Panc1 (cell line): ENCODE results near the gene SLC10A2. TPM values are rescaled to one million over a fixed set of nuclear protein-coding genes. Genes with fewer than 3 reads are reported as not detected.

ENCODE experiments used
- ATAC-seq: fragments of 200-7000 bp; cut with Tn5 transposase; 2 replicates; pipeline ENCODE4 v1.9.1; 2020; ENCODE audit warnings: mild to moderate bottlenecking, moderate library complexity
- BruUV-seq: library from RNA; stranded (reverse); fragments of 400-500 nt; replicated peaks from 2 replicates; lab custom pipeline; 2021; lab: Mats Ljungman, UMichigan
- CTCF ChIA-PET: fragments of 300-600 bp; sonication (Branson Sonifier 250); formaldehyde crosslinking; loops from one replicate; lab custom pipeline; 2022; ENCODE audit warnings: antibody characterized with exemption; lab: Charles Lee
- POLR2A ChIA-PET: fragments of 300-600 bp; sonication (Branson Sonifier 250); formaldehyde crosslinking; loops from one replicate; lab custom pipeline; 2022; ENCODE audit warnings: antibody characterized with exemption; lab: Charles Lee
- DNase-seq: peaks from one replicate; pipeline ENCODE4 v3.0.0-alpha.2; 2010; ENCODE audit warnings: low read depth, low spot score
- H3K27ac ChIP-seq: 2 replicates; pipeline ENCODE4 v1.5.1; 2011; ENCODE audit warnings: mild to moderate bottlenecking, low read length, inconsistent platforms
- H3K27me3 ChIP-seq: fragments of 200-500 bp; sonication (Bioruptor generic); 2 replicates; pipeline ENCODE4 v1.6.0; 2014; ENCODE audit warnings: low read length, inconsistent platforms; ENCODE audit not compliant: control insufficient read depth, insufficient read depth
- H3K36me3 ChIP-seq: fragments of 200-500 bp; sonication (Bioruptor generic); 2 replicates; pipeline ENCODE4 v1.5.1; 2014; ENCODE audit warnings: inconsistent platforms, mild to moderate bottlenecking, low read length, moderate library complexity; ENCODE audit not compliant: control insufficient read depth, insufficient read depth
- H3K4me1 ChIP-seq: 2 replicates; pipeline ENCODE4 v1.5.1; 2011; ENCODE audit warnings: inconsistent platforms, mild to moderate bottlenecking, low read length, moderate library complexity; ENCODE audit not compliant: control insufficient read depth, insufficient read depth
- H3K4me3 ChIP-seq, 2 experiments: 2 replicates each; pipeline ENCODE4 v1.5.1; 2011 to 2012; ENCODE audit warnings: low read depth in 2 of 2, low read length in 2 of 2, mild to moderate bottlenecking in 2 of 2, inconsistent platforms in 1 of 2, moderate library complexity in 1 of 2
- H3K9me3 ChIP-seq: fragments of 200-500 bp; sonication (Bioruptor generic); 2 replicates; pipeline ENCODE4 v1.5.1; 2014; ENCODE audit warnings: low read depth, mild to moderate bottlenecking, inconsistent platforms, low read length, moderate library complexity; ENCODE audit not compliant: control insufficient read depth, insufficient read depth
- CTCF ChIP-seq: fragments of 450-650 bp; IDR thresholded peaks from 2 replicates; pipeline ENCODE4 v1.5.1; 2017; ENCODE audit warnings: mild to moderate bottlenecking
- POLR2AphosphoS5 ChIP-seq: IDR thresholded peaks from 2 replicates; pipeline ENCODE4 v1.6.1; 2012; ENCODE audit warnings: mild to moderate bottlenecking, low read depth, low read length, moderate library complexity
- REST ChIP-seq, 2 experiments: IDR thresholded peaks; 2 replicates each; pipeline ENCODE4 v1.6.1; 2011 to 2012; ENCODE audit warnings: low read depth in 2 of 2, control low read depth in 1 of 2, low read length in 1 of 2, mild to moderate bottlenecking in 1 of 2, moderate library complexity in 1 of 2; ENCODE audit not compliant: insufficient read depth in 1 of 2
- SIN3A ChIP-seq: IDR thresholded peaks from 2 replicates; pipeline ENCODE4 v1.6.1; 2012; ENCODE audit warnings: low read depth, mild to moderate bottlenecking, low read length, moderate library complexity, borderline replicate concordance; ENCODE audit not compliant: insufficient read depth
- TCF7L2 ChIP-seq: IDR thresholded peaks from 2 replicates; pipeline ENCODE4 v1.6.1; 2011; ENCODE audit warnings: mild to moderate bottlenecking, low read depth, low read length, inconsistent platforms
- in situ Hi-C: cut with HindIII; loops from 2 replicates; pipeline ENCODE4 v1.10.0; 2016; ENCODE audit warnings: low sequenced_read_pairs, low pct_unique_long_range_greater_than_20kb
- intact Hi-C: fragments of 100-400 bp; cut with micrococcal nuclease; formaldehyde crosslinking; loops from one replicate; pipeline ENCODE4 v1.10.0; 2022; ENCODE audit not compliant: unreplicated experiment
- total RNA-seq: library from RNA; stranded (reverse); gene quantifications from one replicate; pipeline ENCODE4 v1.2.1, GENCODE V29; 2021; ENCODE audit not compliant: unreplicated experiment

Gene SLC10A2
- total RNA-seq, 1 experiment from 2014 or later: not detected

GRCh38 chr13:103002279-103002678 lies 63.9 kb downstream of the SLC10A2 start:
- in situ Hi-C loops (no loop called here), intact Hi-C loops (no loop called here)
- Histone ChIP-seq H3K36me3 (no peaks in the 10 kb centered on the region), H3K27ac (no peak overlapping the region), H3K9me3 (no peaks in the 10 kb centered on the region), H3K4me1 (no peaks in the 10 kb centered on the region), H3K27me3 (no peaks in the 10 kb centered on the region), H3K4me3 (no peak overlapping the region)
- POLR2A ChIA-PET: no interaction called here
- TF ChIP-seq REST (IDR thresholded peaks at IDR 0.05; ENCODE audit: insufficient read depth in 1 of 2, low read depth in 2 of 2, low read length in 1 of 2): no peak
- TF ChIP-seq CTCF: no peak
- TF ChIP-seq SIN3A: no peak
- TF ChIP-seq POLR2AphosphoS5: no peak
- TF ChIP-seq TCF7L2: no peak
- ATAC-seq (no peak), DNase-seq (no peak)
- BruUV-seq: no TSS peak
- CTCF ChIA-PET: no interaction called here

GRCh38 chr13:103000157-103000556 lies 66.1 kb downstream of the SLC10A2 start:
- no peak for DNase-seq
- Histone ChIP-seq H3K27ac (no peak overlapping the region), H3K36me3 (no peaks in the 10 kb centered on the region), H3K4me3 (no peak overlapping the region), H3K9me3 (no peaks in the 10 kb centered on the region), H3K27me3 (no peaks in the 10 kb centered on the region), H3K4me1 (no peaks in the 10 kb centered on the region)
- intact Hi-C loops (no loop called here), in situ Hi-C loops (no loop called here)
- ChIA-PET POLR2A (no interaction called here), CTCF (no interaction called here)
- BruUV-seq: no TSS peak
- no peak for ATAC-seq
- TF ChIP-seq REST (IDR thresholded peaks at IDR 0.05; ENCODE audit: insufficient read depth in 1 of 2, low read depth in 2 of 2, low read length in 1 of 2) (no peak), TCF7L2 (no peak), SIN3A (no peak), POLR2AphosphoS5 (no peak), CTCF (no peak)
